Colon (tissue), 2 donors: ENCODE results near the gene ARL15.

ENCODE experiments used
- FAIRE-seq: peaks from 2 replicates; lab custom pipeline; 2012; peaks lifted over from hg19 to GRCh38; lab: Jason Lieb, UNC
- donor health status: control.
- donor health status: control.

Gene ARL15

DNA sequence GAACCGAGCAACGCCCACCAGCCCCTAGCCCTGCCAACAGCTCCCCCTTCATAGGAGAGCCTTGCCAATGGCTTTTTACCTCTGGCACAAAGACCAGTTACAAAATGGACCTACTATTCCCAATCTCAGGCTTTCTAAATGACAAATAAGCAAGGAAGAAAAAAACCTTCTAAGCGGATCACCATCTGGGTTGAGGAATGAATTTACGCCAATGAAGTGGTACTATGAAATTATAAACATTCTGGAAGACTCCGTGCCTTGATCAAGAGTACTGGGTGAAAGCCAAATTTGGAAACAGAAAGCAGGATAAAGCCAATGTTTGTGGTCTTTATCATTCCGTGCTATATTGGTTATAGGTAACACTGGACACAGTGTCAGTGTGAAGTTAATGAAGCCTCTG, 378.0 kb downstream of the ARL15 start:
- FAIRE-seq: no peak

DNA sequence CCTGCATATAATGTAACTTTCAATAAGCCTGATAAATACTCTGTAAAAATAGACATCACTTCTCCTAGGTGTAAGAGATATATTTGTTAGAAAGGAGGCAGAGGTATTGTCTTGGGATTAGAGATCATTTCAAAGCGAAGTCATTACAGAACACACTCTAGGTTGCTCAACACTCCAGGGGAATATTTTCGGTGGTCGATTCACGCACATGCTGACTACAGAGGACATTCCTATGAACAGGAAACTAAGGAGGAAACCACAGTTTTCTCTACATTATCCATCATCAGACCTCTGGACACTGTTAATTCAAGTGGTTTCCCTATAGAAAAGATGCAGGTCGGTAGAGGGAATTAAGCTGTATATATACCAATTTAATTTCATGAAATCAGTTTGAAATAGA, 379.9 kb downstream of the ARL15 start:
- no peak for FAIRE-seq

DNA sequence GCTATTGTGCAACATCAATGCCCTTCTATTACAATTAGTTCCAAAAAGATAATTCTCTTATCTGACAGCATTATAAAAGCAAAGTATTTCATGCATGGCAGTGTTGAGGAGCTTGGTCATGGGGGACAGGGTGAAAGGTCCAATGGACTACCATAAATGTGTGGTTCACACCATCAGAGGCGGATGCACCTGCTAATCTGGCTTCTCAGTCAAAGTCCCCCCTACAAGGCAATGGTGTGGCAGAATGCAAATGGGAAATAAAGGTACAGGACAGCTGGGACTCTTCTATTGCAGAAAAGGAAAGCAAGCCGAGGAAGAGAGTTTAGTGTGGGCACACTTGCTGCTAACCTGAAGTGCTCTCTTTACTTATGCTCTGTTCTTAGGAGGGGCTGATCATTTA, 380.8 kb downstream of the ARL15 start:
- no peak for FAIRE-seq

DNA sequence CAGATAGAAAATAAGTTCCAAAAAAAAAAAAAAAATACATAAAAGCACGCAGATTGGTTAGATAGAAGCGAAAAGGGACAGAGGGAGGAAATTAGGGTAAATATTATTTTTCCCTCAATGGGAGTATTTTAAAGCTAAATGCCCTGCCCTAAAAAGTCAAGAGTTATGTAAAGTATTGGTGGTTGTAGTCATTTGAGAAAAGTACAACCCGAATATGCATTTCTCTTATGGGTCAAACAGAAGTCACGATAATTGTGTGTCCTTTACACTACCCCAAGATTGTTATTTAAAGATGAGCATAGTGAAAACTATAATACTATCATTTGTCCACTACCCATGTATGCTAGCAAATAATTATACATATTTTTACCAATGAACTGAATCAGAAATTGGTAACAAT, 381.2 kb downstream of the ARL15 start:
- FAIRE-seq: no peak

DNA sequence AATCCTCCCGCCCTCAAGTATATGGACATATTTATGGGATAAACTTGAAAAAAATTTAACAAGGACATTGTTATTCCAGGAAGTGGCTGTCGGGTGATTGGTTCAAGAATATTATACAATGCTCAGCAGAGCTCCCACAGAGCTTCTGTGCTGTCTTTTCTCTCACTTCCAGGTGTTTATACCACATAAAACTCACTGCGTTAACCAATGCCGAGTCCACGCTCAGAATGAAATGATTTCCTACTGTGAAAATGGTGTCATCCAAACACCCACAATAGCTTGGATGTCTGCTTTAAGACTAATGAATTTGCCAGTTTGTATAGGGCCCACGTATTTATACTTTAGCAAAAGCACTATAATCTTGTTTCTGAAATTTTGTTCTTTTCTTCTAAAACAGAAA, 381.7 kb downstream of the ARL15 start:
- FAIRE-seq: no peak

DNA sequence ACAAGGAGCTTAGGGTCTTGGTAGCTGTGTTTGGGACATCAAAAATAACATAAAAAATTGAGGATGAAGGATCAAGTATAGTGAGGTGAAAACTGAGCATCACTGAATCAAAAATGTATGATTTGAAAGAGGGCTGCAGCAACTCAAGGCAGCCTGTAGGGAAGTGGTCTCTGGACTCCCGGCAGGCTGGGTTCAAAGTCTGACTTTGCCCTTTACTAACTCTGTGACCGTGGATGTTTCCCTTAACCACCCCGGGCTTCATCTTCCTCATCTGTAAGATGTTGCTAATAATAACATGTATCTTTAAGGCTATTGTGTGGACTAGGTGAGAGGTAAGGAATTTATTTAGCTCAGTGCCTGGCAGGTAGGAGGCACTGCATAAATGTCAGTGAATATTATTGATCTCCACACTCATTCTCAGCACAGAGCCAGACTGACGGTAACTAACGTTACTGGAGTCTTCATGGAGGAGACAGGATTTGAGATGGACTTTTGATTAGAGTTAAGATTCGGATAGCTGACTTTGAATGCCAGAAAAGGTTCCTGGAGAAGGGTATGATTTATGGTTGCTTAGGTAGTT, 382.6 kb downstream of the ARL15 start:
- FAIRE-seq: no peak

DNA sequence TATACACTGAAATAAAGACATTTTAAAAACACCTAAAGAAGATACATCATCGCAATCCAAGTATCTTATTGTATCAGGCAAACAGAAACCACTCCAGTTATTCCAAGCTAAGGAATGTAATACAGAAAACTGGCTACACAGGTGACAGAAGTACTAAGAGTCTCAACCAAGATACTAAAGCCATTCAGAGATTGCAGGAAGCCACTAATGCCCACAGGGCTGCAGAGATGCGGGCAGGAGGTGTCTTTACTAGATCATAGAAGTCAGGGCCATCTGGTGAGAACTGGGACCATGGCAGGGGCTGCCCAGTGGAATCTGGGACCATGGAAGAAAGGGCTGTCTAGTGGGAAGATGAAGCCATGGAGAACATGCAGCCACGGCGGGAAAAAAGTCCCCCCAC, 384.3 kb downstream of the ARL15 start:
- no peak for FAIRE-seq

DNA sequence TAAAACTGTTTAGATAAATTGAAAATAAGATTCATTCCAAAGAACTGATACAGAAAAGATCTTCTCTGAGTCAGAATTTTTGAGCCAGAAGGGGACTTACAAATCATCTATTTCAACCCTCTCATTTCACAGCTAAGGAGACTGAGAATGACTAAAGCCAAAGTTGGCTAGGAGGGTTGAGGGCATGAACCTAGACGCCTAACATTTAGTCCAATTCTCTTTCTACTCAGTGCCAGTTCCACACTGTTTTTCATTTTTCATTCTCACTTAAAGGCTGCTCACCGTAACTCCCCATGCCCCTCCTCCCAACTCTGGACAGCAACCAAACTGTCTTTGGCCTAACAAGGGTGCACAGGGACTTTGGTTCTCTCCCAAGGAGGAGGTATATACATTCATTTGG, 386.0 kb downstream of the ARL15 start:
- FAIRE-seq: no peak

DNA sequence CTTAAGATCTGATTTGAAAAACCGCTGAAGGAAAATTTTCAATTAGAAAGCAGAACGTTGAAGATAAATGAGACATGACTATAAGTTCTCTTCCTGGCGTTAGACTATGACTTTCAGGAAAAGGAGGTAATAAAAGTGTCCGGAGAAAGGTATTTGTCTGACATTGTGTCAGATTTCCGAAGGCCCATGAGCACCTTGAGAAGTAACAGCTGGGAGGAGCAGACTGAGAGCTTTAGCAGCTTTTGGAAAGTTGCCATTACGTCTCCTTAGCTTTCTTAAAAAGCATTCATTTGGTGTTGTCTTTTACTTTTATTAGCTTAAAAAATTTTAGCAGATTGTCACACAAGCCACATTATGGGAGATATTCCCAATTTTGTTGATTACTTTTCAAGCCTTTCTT, 386.4 kb downstream of the ARL15 start:
- no peak for FAIRE-seq

DNA sequence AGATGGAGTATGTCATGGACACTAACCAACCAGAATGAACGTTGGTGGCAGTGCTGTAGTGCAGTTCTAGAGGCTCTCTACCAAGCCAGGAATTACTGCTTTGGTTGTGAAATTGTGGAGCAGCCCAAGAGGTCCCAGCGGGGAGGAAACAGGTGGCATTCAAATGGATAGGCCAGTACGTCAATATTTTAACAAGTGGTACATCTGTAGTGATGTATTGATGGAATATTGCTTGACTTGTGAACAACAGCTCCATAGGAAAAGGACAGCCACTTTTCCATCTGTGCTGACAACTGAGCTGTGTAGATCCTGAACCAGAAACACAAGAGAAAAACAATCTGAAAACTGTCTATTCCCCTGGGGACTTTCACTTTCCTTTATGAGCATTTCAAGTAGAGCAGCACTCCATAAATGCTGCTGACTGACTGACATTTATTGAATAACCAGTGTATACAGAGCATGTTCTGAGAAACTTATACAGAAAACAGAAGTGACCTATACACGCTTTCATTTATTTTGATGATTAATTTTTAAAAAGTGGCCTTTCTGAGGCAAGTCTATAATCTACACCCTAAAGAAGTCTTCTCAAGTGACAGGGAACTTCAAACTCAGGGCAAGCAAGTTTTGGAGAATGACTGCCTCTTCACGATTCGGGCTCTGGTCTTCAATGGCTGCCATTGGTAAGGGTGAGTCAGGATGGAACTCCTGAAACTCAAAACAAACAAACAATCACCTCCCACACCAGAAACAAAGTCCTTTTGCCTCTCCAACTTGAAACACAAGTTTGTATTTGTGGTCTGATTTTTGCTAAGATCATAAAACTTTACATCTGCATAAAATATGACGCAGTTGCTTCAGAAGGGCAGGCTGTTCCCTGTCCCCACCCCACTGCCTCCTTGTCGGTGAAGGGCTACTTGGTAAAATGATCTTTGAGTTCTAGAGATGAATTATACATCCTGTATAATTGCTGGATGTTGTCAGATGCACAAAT, 387.6 kb downstream of the ARL15 start:
- FAIRE-seq: no peak

DNA sequence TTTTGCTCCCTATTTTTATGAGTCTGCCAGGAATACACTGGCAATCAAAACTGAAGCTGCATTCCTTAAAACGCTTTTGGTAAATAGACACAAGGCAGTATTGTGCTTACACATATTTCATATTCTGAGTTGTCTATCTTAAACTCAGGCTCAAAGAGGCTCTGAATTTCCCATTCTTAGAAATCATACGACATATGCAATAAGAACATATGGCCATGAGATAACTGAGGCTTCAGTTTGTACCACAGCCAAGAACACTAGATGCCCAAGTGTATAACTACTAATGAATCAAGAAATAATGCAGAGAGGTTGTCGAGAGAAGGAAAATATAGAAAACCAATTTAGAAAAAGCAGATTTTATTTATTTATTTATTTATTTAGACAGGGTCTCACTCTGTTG, 392.5 kb downstream of the ARL15 start:
- no peak for FAIRE-seq

DNA sequence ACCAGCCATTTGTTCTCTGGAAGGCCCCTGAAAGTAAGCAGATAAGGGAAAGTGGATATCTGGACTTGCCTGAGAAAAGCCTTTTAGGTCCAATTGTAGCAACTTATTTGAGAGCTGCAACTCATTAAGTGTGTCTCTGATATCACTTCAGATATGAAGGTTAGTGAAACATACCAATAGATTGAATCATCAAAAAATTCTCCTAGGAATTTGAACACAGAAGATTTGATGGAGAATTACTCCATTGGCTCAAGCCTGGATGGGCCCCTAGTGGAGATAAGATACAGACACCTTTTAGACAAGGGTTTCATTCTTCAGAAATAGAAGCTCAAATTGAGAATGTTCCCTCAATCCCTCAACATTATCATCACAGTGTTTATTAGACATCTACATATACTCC, 393.3 kb downstream of the ARL15 start:
- no peak for FAIRE-seq

DNA sequence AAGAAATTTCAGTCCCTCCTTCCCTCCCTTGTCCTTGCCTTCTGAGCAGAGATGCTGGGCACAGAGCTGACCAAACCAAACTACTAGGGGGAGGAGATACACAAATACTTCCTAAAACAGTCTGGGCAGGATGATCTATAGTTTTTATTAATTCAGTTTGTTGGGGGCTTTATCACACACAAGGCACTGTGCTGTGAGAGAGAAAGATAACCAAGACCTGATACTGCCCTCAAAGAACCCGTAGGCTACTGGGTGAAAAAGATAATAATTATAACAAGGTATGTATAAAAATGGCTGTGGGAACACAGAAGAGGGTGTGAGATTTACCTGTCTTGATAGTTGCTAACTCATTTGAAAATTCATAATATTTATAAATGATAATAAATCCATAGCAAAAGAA, 395.3 kb downstream of the ARL15 start:
- FAIRE-seq: no peak

DNA sequence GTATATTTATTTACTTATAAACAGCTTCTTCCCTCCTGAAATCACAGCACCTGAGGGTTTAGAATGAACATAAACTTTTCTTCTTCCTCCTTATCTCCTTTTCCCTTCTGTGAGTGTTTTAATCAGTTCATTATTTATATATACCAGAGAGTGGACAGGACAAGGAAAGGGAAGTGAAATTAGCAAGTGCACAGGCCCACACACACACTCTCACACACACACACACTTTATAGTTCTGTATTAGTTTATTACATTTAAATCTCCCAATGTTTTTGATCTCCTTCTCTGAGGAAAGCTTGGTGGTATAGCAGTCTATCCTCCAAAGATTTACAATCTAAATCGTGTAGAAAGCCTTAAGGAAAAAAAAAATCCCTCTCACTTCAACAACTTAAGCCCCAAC, 396.4 kb downstream of the ARL15 start:
- no peak for FAIRE-seq

DNA sequence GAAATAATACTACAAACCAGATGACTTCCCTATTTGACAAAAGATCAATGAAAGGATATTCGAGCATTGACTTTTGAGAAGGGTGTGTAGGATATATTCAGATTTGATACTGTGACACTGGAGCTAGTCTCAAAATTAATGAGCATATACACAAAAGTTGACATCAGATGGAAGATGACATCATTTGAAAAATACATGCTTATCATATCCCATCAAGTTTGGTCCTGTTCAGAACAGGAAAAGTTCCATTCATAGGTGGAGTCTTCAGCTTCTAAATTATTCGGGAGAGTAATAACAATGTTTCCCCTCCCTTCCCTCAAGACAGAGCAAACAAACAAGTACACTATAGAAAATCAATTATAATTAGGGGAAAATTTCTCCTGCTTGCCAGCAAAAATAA, 401.6 kb downstream of the ARL15 start:
- no peak for FAIRE-seq

DNA sequence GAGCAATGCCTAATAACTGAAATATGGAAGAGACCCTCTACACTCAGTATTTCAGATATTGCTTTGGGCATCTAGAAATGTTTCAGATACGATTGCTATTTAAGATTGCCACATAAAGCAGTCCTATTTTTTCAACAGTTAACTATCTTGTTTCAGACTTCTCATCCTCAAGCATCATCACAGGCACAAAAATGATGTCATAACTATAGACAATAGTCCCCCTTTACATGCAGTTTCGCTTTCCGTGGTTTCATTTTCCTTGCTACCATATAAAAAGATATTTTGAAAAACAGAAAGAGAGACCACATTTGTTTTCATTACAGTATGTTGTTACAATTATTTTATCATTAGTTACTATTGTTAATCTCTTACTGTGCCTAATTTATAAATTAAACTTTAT, 402.5 kb downstream of the ARL15 start:
- no peak for FAIRE-seq

DNA sequence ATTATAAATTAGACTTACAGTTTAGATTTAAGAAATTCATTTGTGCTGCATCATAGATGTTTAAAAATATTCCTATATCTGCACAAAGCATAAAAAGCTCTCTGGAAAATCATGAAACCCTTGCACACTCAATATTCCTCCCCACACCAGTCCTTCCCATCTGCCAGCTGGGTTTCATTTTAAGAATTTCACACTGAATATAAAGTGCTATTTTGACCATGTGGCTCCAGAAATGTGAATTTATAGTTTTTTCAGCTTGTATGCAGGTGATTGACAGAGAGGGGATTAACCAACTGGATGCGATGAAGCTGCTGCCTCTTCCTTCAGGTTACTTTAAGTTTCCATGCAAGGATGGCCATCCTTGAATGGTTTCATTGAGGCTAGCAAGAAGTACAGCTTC, 403.6 kb downstream of the ARL15 start:
- FAIRE-seq: no peak

DNA sequence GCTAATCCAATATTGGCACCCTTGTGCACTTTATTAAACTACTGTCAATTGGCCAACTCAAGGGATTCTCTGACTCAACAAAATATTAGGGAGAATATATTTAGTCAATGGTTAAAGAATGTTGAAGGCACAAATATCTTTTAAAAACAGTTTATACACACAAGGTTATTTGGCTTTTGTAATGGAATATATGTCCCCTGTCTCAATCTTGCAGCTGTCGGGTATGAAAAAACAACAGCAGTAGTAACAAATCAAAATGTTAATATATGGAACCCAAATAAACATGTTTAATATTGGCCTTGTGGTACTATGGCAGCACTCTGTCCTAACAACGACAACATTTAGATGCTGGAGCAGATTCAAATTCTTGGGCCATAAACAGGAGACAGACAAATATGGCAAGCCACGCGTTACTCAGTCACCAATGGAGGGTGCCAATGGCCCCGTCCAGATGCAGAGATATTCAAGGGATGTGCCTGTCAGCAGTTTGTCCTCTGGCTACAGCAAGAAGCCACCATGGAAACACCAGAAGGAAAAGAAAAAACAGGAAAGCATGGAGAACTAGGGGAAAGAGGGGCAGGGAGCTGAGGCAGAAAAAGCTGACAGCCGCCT, 408.0 kb downstream of the ARL15 start:
- FAIRE-seq: no peak

DNA sequence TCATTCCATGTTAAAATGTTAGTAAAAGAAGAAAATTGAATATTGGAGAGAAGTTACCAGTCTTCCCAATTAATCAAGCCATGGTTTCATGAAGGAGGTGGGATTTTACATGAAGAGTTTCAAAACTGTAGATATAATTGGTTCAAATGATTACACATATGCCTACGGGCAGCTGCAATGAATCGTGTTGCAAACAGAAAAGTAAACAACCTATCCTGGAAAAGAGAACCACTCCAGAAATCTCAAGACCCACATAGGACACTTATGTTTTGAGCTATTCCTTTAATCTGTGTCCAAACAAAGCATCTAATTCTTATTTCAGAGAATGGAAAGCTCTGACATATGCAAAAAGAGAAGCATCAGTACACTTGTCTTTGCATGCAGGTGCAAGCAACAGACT, 409.7 kb downstream of the ARL15 start:
- FAIRE-seq: no peak

DNA sequence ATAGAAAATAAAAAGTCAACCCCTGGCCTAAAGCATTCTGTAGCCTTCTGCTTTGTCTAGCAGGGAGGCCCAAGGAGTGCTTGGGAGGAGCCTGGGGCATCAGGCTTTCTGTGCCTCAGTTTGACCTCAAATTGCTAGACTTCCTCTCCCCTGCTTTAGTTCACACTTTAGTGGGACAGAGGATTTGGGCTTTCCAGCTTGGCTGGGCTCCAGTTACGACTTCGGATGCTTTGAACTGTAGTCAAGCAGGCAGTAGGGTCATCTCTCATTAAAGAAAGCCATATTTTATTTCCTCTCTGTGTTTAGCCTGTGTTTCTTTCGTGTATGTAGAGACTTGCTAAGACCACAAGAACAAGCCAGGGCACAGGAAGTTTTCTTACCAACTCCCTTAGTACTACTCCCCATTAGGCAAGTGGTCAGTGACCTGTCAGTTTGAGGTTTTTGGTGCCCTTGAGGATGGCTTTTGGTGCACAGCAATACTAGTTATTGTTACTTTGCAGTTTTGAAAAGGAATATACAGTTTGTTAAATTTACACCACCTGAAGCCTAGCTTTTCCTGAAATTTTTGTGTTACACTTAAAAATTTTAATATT, 415.2 kb downstream of the ARL15 start:
- FAIRE-seq: no peak

DNA sequence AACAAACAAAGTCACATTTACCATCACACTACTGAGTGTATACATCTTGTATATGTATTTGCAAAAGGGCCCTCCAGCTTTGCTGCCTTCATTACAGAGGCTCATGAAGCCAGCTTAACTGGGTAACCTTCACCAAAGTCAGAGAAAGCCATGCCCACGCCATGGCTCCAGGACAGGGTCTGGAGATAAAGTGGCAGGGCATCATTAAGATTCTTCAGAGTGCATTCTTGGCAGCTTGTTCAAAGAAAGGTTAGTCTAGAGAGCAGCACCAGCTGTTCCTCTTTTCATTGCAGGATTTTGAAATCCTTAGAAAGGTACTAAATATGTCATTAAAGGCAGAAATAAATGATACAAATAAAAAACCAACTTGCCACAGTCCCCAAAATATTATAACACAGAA, 416.7 kb downstream of the ARL15 start:
- FAIRE-seq: no peak

DNA sequence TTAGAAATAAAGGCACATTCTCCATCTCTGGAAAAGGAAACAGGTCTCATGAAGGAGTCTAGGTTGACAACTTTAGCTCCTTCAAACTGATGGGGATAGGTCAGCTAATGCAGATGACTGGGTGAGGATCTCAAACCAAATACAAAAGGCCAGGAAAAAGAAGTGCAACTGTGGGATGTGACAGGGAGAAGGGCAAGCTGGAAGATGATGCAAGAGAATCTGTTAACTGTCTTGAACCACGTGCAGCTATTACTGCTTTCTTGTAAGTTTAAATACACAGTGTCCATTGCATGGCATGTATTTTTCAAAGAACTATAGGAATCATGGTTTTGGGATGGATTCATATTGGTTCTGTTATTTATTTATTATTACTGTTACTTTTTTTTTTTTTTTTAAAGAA, 418.1 kb downstream of the ARL15 start:
- no peak for FAIRE-seq

DNA sequence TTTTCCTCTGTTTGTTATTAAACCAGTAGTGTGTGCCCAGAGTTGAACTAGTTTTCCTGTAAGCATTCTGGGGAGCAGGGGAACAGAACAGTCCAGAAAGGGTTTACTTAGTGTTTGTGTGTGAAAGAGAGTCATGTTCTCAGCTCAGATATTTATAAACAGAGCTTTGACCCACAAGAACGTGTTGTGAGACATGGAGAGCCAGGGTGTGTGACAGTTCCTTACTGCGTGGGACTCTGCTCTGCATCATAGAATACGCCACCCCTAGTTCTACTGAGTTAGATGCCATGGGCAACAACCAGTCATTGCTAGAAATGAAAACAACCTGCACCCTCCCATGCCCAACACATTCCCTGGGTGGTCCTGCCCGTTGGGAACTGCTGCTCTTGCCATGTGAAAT, 419.2 kb downstream of the ARL15 start:
- FAIRE-seq: no peak
